GM12874 (cell line): Measurements from ENCODE around the gene CDC42EP2.

Source experiments
- CTCF ChIP-seq: IDR thresholded peaks from 2 replicates; pipeline ENCODE4 v1.5.1; 2011; ENCODE audit warnings: low read depth, mild to moderate bottlenecking, control low read depth, low read length, moderate library complexity; ENCODE audit not compliant: insufficient read depth

Gene CDC42EP2

GRCh38 chr11:65355013-65355775 lies 40.5 kb downstream of the CDC42EP2 start:
- TF ChIP-seq CTCF: no peak

- no peak for TF ChIP-seq CTCF
Measured at GRCh38 chr11:65355776-65356393, 41.2 kb downstream of the CDC42EP2 start.

GRCh38 chr11:65356394-65356972 lies 41.8 kb downstream of the CDC42EP2 start:
- no peak for TF ChIP-seq CTCF

GRCh38 chr11:65357856-65358356 lies 43.2 kb downstream of the CDC42EP2 start:
- TF ChIP-seq CTCF: no peak

GRCh38 chr11:65362320-65362931 lies 47.8 kb downstream of the CDC42EP2 start:
- no peak for TF ChIP-seq CTCF

- no peak for TF ChIP-seq CTCF
Measured at GRCh38 chr11:65362966-65363365, 48.3 kb downstream of the CDC42EP2 start.

GRCh38 chr11:65363770-65364169 lies 49.1 kb downstream of the CDC42EP2 start:
- no peak for TF ChIP-seq CTCF
